Islet precursor cell (in vitro differentiated cells): Measurements from ENCODE around the gene ZNF438.

ENCODE experiments used
- DNase-seq: peaks from one replicate; pipeline ENCODE4 v3.0.0-alpha.2; 2018

Gene ZNF438

DNA sequence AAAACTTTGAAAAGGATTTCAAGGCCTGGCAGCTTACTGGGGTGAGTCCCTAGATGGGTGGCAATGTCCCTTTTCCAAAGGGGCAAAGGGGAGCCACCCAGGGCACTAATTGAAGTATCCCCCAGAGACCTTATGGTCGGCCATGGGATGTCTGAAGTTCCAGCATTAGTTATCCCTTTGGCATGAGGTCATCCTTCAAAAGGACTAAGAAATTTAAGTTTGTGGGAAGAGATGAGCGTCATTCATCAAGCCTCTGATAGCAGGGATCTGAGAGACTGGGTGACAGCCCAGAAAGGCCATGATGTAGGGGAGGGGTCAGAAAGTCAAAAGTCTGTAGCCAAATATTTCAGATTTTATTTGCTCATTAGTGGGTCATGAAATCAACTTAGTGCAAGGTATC, 195.3 kb downstream of the ZNF438 start:
- DNase-seq: no peak

DNA sequence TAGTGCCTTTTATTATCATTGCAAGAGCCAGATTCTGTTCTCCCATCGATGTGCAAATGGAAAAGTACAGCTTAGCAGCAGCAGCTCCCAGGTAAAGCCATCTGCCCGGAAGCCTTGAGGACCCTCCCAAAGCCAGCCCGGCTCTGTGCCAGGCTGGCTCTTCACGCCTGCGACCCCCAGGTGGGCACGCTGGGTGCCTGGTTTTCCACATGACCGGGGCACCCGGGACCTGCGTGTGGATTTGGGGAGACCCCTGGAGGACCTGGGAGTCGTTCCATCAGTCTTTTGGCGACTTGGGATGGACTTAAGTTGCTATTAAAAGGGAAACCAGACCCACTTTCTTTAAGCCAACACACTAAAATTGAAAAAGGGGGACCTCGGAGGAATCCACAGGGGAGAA, 196.5 kb downstream of the ZNF438 start:
- DNase-seq: no peak

DNA sequence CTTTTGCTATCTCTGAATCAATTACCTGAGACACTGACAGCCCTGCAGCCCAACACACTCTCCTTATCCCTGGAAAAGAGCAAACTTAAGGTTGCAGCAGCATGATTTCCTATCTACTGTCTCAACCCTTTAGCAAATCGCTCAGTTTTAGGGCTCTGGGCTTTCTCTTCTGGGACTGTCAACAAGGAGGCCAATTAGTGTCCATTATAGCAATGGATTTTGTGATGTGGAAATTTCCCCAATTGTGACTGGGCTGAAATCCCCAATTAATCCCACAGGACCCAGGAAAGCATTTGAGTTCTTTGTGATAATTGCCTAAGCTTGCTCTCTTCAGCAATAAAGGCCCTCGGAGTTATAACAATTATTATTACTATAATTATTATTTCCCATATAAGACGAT, 197.0 kb downstream of the ZNF438 start:
- no peak for DNase-seq

DNA sequence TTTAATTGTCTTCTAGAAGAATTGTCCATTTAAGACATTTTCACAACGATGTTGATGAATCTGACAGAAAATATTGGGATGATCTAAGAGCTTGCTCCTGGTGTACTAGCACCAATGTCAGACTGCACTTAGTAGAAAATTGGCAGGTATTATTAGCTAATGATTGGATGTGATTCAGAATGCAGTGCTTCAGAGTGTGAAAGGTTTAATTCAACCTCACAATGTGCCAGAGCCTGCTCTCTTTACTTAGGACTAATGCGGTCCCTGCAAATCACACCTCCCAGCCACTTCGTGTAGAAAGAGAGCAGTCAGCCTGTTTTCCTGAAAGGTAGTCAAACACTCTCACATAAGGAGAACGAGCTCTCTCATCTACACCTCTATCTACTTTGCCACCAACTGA, 197.5 kb downstream of the ZNF438 start:
- no peak for DNase-seq

DNA sequence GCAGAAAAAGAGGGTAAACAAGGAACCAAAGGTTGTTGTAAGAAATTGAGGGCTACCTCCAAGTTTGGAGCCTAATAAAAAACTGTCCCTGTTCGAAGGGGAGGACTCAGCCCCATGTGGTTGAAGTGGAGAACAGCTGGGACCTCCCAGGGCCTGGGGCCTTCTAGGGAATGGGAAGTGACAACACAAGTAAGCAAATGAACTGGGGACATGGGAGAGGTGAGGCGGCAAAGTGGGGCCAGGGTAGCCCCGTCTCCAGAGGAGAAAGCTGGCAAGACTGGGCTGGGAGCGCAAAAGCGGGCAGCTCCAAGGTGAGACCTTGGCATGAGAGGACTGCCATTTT, 198.1 kb downstream of the ZNF438 start:
- no peak for DNase-seq

DNA sequence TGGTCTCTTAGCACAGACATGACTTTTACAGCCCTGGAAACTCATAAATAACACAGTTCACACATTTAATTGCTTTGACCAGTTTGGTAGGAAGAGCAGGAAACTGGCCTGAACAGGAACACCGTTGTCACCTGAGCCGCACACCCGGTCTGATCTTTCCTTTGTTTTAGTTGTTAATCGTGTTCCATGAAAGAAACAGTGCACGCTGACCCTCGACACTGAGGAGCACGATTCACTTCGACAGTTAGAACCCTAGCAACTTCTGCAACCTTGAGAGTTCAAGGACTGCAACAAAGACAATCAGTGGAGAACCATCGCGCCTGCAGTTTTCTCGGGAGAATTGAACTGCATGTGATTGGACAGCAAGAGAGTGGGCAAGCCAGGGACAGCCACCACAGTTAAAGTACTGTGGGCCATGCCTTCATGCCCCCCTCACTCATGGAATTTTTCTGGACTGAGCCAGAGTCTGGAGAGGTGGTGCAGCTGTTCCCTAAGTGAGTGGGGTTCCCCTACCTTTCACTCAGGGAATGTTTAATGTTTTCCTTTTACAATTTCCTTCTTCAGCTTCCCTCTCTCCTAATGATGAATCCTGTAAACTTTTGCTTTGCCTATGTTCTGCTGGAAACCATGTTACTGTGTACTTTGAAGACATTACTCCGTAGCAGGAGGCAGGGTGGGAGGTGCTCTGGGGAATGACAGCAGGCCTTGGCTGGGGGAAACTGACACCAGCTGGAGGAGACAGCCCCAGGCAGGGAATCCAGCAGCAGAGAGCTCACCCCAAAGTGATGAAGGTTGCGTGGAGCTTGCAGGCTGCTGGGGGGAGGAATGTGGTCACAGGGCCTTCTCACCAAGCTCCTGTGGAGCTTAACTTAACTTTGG, 198.7 kb downstream of the ZNF438 start:
- no peak for DNase-seq

DNA sequence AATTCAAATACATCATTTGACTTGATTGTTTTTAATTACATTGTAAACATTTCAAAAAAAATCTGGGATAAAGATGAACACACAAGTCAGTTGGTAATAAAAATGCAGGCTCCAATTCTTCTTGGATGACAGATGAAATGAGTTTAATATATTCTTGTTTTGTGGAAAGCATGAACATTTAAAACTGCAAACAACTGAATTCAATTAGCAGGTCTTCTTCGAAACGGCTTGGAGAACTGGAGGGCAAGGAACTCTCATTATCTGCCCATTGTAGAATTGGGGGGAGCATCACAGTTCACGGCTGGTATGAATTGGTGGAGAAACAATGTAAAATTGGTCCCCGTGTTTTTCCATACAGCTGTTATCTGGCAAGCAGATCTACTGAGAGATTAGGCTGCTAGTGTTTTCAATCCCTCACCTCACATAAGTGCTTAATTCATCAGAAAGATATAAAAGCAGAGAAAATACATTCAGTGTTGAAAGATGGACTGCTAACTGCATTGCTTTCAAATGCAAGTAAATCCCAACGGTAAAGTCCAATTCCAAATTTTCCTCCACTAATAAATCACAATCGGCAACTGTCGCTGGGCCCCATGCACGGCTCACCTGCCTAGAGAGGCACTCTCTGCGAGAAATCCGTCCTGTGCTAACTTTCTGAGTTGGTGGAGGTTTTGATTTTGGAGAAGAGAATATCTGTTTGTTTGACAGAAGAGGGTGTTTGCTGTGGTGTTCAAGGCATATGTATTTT, 199.5 kb downstream of the ZNF438 start:
- no peak for DNase-seq

DNA sequence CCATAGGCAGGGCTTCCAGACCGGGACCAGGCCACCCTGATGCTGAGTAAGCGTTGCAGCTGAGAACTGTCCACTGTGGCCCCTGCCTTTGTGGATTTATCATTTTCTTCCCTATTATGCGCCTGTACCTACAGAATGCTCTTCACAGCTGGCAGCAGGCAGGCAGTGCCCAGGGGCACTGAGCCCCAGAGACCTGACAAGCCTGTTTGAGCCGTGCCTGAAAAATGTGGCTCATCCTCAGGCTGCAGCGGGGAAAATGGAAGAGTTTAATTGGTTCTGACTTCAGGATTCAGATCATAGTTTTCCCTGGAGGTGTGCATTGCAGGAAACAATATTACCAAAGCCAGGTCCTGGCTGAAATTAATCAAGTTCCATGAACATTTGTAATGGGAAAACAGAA, 200.2 kb downstream of the ZNF438 start:
- DNase-seq: no peak

DNA sequence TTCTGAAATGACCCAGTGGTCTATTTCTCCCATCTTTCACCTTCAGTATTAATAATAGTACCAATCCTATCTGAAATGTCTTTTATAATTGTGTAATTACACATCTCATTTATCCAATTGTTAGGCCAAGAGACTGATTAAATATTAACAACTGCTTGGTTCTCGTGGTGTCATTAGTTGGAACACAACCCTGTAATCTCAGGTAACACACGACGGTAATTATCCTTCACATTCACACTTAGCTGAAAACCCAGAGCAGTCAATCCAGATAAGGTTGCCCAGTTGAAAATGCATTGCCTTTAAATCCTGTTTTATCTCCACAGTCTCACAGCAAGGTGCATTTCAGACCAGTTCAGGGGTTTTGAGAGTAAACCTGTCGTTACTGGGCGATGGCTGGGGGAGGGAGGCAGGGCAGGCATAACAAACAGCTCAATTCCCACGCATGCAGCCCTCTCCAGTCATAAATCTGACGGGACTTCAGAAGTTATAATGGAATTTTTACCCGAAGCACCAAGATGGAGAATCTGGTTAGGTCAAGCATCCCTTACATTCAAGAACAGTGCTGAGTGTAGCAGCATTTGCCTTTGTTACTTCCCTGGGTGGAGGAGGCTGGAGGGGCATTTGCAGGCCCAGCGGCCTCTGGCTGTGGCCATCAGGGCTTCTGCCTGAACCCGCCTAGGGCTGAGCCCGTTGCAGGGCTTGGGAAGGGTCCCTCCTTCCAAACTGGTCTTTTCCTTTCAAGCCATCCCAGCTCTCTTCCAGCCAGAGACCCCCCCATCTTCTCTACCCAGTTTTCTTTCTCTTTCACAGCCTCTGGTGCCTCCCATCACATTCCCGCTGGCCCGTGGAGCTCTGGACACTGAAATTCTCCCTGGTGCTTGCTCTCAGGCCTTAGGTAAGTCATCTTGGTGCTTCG, 201.1 kb downstream of the ZNF438 start:
- DNase-seq: no peak

DNA sequence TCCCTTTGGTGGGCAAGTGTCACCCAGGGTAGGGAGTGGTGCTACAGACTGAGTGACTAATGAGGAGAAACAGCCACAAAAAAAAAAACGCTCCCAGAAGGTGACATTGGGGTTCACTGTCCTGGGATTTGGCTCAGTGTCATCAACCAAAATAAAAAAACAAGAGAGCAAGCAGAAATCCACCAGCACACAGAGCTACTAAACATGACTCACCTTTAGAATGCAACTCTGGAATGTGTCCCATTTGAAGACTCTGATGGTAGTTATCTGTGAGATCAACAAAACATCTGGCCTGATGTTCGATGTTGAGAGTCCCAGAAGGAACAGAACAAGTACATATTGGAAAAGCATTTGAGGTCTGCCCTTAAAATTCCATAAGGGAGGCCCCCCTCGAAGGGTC, 201.8 kb downstream of the ZNF438 start:
- DNase-seq: no peak

DNA sequence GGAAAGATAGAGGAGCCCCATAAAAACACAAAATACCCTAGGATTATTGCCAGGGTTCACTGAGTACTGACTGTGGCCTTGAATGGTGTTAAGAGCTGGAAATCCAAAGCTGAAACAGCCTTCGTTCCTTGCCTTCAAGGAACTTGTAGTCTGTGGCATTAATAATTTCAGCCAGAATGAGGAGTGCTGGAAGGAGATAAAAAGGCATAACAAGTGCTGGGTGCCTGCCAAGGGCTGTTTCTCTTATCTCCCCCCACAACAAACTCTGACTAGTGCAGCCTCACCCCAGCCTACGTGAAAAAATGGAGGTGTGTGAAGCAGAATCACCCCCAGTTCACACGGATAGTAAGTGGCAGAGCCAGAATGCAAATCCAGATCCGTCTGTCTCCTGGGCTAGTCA, 203.0 kb downstream of the ZNF438 start:
- DNase-seq: no peak

DNA sequence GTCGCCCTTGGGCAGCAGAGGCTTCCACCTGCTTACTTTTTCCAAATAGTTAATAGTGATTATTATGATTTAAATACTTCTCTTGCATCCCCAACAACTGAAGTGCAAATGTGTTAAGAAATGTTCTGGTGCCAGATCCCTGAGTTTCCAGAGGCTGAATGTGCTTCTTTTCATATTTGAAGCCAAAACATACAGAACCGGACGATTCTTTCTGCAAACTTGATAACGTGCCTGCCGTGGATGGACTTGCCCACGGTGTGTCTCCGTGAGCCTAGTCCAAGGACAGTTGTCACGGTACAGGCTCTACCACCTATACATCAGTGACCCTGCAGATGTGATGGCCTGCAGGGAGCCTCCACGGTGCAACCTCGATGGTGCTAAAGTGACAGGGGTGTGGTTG, 203.5 kb downstream of the ZNF438 start:
- DNase-seq: no peak

DNA sequence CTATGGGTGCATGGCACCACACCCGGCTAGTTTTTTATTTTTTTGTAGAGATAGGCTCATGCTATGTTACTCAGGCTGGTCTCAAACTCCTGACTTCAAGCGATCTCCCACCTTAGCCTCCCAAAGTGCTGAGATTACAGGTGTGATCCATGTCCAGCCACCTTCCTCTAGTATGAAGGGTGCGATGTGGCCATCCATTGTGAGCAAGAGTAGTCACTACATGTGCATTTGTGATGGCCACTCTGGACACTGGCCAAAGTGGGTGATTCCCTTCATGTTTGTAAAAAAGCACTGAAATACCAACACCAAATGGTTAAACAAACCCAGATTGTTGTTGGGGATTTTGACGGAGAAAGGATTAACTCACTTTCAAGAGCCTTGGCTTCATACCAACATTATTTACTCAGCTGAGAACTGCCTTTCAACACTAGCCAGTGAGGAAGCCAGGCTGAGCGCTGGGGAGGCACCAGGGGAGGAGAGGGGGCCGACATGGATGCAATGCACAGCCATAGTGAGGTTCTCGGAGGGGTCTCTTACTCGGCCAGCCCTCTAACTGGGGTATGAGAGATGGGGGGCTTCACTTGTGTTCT, 204.0 kb downstream of the ZNF438 start:
- DNase-seq: no peak

DNA sequence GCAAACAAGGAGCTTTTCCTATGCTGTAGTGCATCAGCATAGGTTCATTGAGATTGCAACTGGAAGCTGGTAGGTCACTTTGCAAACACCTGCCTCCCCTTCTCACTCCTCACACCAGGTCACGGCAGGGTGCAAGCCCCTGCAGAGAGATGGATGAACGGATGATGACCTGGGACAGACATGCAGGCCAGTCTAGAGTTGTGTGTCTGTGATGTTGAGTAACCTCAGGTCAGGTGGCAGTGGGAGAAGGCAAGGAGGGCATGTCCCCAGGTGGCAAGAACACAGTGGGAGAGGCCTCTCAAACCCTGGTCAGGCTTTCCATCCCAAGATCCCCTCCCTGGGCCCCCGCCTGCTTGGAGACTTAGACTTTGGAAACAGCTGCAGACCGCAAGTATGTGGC, 205.0 kb downstream of the ZNF438 start:
- DNase-seq: no peak

DNA sequence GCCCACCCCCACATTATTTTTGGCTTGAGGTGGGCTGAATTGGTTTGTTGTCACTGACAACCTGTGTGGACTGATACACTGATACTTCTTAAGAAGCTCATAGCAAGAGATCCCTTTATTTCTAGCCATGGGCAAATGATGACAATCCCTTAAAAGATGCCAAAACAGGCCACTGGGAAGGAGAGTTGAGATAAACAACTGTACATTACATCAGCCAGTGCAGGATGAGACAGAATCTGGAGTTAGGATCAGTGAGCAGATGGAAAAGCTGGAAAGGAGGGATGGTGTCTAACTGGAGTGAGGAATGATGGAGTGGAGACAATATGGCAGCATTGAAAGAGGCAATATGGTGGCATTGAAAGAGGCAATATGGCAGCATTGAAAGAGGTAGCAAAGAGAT, 206.2 kb downstream of the ZNF438 start:
- no peak for DNase-seq

DNA sequence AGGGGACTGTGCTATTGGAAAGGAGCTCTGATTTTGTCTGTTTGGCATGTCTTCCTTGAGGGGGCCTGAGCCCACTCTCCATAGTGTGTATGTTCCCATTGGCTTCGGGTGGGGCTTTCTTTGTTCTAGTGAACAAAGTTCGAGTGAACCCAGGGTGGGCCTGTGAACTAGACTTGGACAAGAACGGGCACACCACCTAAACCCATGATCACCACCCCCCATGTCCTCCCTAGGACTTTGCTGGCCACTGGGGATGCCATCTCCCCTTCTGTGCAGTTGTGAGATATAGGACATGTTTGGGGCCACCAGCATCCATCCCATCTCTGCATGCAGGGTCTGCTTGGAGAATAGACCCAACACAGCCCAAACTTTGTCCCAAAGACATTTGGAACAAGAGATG, 206.6 kb downstream of the ZNF438 start:
- DNase-seq: no peak

DNA sequence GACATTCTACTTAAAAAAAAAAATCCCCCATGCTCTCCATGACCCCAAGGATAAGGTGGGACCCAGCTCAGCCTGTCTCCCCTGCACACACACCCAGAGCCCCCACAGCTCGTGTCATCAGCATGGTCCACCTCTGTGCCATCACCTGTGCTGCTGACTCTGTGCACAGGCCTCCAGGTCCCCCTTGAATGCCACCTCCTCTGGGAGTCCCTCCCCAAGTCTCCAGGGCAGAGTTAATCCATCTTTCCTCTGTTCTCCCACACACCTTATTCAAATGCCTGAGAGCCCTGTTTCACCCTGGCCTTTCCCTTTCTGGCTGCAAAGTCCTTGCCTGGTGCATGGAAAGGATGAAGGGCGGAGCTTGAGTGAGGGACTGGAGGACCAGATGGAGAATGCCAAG, 208.0 kb downstream of the ZNF438 start:
- no peak for DNase-seq

DNA sequence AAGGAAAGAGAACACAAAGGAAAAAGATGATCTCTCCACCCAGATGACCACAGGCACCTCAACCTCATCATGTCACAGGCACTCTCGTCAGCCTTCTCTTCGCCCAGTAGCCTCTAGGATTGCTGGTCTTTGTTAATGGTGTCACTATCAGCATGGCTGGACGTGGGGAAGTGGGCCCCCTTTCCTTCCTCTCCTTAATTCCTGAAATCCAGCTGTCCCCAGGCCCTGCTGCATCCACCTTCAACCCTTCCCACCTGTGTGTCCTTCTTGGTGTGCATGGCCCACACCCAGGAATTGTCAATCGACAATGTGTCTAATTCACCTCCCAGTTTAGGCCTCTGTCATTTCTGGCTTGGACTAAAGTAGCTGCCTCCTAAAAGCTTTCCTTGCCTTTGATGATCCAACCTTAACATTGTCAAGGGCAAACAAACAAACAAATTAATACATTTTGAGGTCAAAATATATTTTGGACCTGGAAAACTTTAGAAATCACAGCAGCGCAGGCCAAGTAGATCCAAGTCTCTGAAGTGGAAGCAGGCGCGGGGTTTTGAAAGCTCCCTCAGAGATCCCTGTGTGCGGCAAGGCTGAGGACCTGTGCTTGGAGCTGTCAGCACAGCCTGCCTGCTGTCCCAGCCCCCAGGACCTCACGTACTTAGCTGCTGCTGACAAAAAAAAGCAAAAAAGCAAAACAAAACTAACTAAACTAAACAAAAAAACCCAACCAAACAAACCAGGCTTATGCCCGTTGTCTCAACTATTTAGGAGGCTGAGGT, 208.8 kb downstream of the ZNF438 start:
- DNase-seq: no peak

DNA sequence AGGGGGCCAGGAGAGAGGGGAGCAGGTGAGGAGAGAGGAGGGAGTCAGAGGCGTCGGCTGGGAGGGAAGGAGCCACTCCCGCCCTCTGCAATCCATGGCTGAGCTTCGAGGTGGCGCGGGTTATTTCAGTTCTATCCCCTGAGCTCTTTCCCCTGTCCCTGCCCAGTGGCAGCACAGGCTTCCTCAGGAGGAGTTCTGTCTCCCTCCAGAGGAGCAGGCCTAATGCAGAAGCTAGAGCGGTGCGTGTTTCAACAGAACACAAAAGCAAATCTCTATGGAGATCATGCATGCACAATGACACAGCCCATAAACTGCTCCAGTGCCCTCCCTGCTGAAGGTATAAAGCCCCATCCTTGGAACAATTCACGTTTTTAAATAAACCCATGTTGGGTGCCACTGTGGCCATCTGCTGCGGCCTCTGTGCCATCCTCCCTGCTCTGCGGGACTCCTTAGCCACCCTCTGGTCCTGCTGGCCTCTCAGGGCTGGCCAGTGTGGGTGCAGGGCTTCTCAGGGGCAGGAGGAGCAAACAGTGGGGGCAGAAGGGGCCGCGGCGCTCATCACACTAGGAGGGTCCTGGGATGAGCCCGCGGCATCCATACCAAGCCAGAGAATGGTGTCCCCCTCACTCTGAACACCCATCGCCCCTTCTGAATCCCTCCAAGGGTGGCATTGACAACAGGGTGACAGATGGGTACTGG, 209.5 kb downstream of the ZNF438 start:
- DNase-seq: no peak

DNA sequence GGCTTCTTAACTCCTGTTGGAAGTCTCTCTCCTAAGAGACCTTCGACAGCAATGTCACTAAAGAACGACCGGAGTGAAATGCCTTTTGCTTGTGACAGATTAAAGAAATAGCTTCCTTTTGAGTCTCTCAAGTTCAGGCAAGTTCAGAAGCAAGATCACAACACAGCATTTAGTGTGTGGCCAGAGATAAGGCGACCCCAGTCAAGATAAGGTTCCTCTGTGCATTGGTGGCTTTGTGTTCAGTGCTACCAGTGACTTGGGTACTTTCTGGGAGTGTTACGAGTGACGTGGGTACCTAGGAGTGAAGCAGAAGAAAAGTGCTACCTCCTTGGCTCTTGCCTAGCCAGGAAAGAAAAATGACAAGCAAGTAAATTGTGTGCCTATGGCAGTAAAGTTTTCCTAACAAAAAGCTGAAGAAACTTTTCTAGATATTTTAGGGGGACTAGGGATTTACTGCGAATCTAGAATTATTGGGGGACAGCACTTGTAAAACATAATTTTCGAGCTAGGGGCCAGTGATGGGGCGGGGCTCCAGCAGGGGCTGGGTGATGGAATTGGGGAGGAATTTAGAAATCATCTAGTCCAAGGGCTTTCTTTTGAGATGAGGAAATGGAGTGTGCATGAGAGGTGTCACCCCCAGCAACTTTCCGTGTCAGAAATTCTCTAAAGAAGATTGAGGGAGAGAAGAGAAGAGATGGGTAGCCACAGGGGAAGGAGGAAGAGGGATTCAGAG, 210.2 kb downstream of the ZNF438 start:
- no peak for DNase-seq
